ENCODE results near the gene SNAPIN. TPM values are rescaled to one million over a fixed set of nuclear protein-coding genes. Genes with fewer than 3 reads are reported as not detected.

The SNAPIN gene
- total and polyA plus RNA-seq, 9 of the 15 experiments (the other 6 are each of a cell fraction or from before 2014, with no cell fraction given): 11.2 to 43.9 (median 32.3) TPM

DNA sequence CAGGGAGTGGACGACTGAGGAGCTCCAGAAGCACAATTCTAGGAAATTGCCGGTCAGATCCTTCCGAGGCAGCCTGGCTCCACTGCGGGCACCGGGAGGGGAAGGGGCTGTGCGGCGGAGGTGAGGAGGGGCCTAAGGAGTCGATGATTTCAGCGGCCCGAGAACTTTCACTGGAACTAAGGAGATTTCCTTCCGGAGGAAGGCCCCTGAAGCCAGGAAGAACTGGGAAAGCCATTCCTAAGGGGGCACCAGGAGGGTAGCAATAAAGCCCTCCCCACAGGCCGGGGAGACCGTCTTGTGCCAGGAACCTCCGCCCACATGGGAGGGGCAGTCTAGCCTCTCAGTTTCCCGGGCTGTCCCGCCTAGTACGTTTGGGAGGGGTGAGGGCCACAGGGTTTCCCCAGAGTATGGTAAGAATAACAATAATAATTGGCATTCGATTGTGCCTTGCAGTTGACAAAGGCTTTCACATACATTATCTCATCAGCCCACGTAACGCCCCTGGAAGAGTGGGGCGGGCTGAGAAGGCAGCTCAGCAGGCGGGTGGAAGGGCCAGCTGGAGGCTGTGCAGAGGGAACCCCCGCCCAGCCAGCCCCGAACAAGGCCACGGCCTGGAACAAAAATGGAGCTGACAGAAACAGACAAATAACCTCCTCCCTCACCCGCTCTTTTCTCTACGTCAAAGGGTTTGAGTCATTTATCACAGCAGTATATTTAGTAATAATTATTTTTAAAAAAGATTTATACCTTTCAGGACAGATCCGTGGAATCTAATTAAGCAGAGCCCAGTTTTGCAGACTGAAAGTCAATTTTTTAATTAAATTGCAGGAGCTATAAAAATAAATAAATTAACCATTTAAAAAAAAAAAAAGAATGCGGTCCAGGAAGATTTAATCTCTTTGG lies 39.8 kb downstream of the SNAPIN start (continued):
- TF ChIP-seq, protein P1, sequence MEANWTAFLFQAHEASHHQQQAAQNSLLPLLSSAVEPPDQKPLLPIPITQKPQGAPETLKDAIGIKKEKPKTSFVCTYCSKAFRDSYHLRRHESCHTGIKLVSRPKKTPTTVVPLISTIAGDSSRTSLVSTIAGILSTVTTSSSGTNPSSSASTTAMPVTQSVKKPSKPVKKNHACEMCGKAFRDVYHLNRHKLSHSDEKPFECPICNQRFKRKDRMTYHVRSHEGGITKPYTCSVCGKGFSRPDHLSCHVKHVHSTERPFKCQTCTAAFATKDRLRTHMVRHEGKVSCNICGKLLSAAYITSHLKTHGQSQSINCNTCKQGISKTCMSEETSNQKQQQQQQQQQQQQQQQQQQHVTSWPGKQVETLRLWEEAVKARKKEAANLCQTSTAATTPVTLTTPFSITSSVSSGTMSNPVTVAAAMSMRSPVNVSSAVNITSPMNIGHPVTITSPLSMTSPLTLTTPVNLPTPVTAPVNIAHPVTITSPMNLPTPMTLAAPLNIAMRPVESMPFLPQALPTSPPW (CRISPR knock-in tag; IDR thresholded peaks at IDR 0.05): peak; percentile 75
- TF ChIP-seq SP2 (IDR thresholded peaks at IDR 0.05; ENCODE audit: extremely low read depth, low read depth, low read length, poor library complexity, severe bottlenecking) (no peak), ZNF668 (CRISPR knock-in tag; IDR thresholded peaks at IDR 0.05) (no peak), KAT2B (IDR thresholded peaks at IDR 0.05; ENCODE audit: low read depth, low read length) (no peak), GMEB1 (CRISPR knock-in tag; IDR thresholded peaks at IDR 0.05) (no peak), TBP (optimal IDR thresholded peaks at IDR 0.05; ENCODE audit: low read depth, low read length) (peak; percentile 24), POLR2H (tag; IDR thresholded peaks at IDR 0.05; ENCODE audit: low read depth) (no peak), KLF10 (CRISPR knock-in tag; IDR thresholded peaks at IDR 0.05) (no peak), NFRKB (IDR thresholded peaks at IDR 0.05; ENCODE audit: low read depth) (peak; percentile 49; the same call in 1 of the 2 replicates), PRMT5 (CRISPR knock-in tag; IDR thresholded peaks at IDR 0.05) (no peak), ELK1 (CRISPR knock-in tag; IDR thresholded peaks at IDR 0.05) (no peak), ZNF140 (CRISPR knock-in tag; IDR thresholded peaks at IDR 0.05) (no peak), PRDM10 (IDR thresholded peaks at IDR 0.05; ENCODE audit: partially characterized antibody) (peak; percentile 63), HDAC6 (IDR thresholded peaks at IDR 0.05; ENCODE audit: low read depth, low read length) (no peak), ZNF3 (CRISPR knock-in tag; IDR thresholded peaks at IDR 0.05) (no peak), ZNF77 (CRISPR knock-in tag; IDR thresholded peaks at IDR 0.05) (no peak)
- TF ChIP-seq, protein P2, sequence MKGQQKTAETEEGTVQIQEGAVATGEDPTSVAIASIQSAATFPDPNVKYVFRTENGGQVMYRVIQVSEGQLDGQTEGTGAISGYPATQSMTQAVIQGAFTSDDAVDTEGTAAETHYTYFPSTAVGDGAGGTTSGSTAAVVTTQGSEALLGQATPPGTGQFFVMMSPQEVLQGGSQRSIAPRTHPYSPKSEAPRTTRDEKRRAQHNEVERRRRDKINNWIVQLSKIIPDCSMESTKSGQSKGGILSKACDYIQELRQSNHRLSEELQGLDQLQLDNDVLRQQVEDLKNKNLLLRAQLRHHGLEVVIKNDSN (CRISPR knock-in tag; IDR thresholded peaks at IDR 0.05): no peak

Measured in K562 (cell line).